Mucosa of stomach (tissue), 1 donor: ENCODE results near the gene KCNMA1.

ENCODE experiments used
- H3K27me3 ChIP-seq: one replicate; pipeline ENCODE4 v1.7.0; 2013; ENCODE audit warnings: mild to moderate bottlenecking, low read length; ENCODE audit not compliant: control insufficient read depth, insufficient read depth
- H3K36me3 ChIP-seq: one replicate; pipeline ENCODE4 v1.7.0; 2013; ENCODE audit warnings: low read length; ENCODE audit not compliant: control insufficient read depth, insufficient read depth
- H3K4me1 ChIP-seq: one replicate; pipeline ENCODE4 v1.7.0; 2013; ENCODE audit warnings: mild to moderate bottlenecking, low read length; ENCODE audit not compliant: control insufficient read depth, insufficient read depth
- H3K4me3 ChIP-seq: one replicate; pipeline ENCODE4 v1.7.0; 2013; ENCODE audit warnings: low read length
- H3K9ac ChIP-seq: one replicate; pipeline ENCODE4 v1.7.0; 2013; ENCODE audit warnings: mild to moderate bottlenecking, low read length, moderate library complexity
- H3K9me3 ChIP-seq: one replicate; pipeline ENCODE4 v1.7.0; 2013; ENCODE audit warnings: mild to moderate bottlenecking, low read length, moderate library complexity; ENCODE audit not compliant: control insufficient read depth
- donor health status: Pancreatic carcinoma.

Gene KCNMA1

DNA sequence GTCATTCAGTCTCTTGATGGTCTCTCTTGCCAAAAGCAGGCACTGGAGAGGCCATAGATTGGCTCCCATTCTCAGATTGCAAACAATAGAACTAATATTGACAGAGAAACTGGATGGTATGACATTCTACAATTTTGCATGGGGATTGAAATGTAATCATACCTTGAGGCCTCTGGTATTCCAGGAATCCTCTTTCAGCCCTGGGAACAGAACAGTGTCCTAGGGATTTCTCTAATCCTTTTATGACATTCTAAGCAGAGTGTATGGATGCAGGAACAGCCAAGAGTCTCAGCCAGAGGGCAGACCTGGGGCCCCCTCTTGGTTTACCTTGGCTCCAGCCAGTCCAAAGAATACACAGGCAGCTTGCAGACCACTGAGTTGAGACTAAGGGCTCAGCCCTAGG, 206.4 kb downstream of the KCNMA1 start:
- H3K4me1 ChIP-seq, result no peaks in the 10 kb centered on the region

DNA sequence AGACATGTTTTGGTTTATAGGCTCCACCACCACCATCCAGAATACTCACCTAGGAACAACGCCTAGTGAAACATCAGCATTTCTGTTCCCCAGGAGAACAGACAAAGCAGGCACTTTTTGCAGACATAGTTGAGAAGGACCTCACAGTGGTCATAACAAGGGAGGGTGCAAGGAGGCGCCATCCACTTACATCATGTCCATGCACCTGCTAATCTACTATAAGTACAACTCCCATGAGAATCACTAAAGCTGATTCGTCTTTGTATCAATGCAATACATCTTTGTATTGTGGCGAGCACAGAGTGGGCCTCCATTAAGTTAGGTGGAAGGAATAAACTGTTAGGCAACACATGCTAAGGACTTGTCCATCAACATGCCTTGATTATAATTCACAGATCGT, 207.1 kb downstream of the KCNMA1 start:
- H3K36me3 ChIP-seq, result no peaks in the 10 kb centered on the region
- H3K4me3 ChIP-seq, result no peak overlapping the region
- no peaks in the 10 kb centered on the region for H3K27me3 ChIP-seq
- no peaks in the 10 kb centered on the region for H3K9me3 ChIP-seq
- no peak overlapping the region for H3K9ac ChIP-seq
- H3K4me1 ChIP-seq, result no peaks in the 10 kb centered on the region

More for the DNA sequence above, 206.4 kb downstream of the KCNMA1 start:
- no peaks in the 10 kb centered on the region for H3K9me3 ChIP-seq
- H3K27me3 ChIP-seq, result no peaks in the 10 kb centered on the region
- H3K4me3 ChIP-seq, result no peak overlapping the region
- H3K9ac ChIP-seq, result no peak overlapping the region
- no peaks in the 10 kb centered on the region for H3K36me3 ChIP-seq

- Histone ChIP-seq H3K4me3 (no peak overlapping the region), H3K27me3 (no peaks in the 10 kb centered on the region)
Measured at GRCh38 chr10:77428691-77429395, 208.8 kb downstream of the KCNMA1 start.

GRCh38 chr10:77424257-77424656, 213.4 kb downstream of the KCNMA1 start:
- Histone ChIP-seq H3K4me3 (no peak overlapping the region), H3K9me3 (no peaks in the 10 kb centered on the region), H3K4me1 (no peaks in the 10 kb centered on the region), H3K27me3 (no peaks in the 10 kb centered on the region), H3K36me3 (no peaks in the 10 kb centered on the region), H3K9ac (no peak overlapping the region)

More at GRCh38 chr10:77428691-77429395, 208.8 kb downstream of the KCNMA1 start:
- no peaks in the 10 kb centered on the region for H3K36me3 ChIP-seq
- no peaks in the 10 kb centered on the region for H3K9me3 ChIP-seq
- H3K9ac ChIP-seq, result no peak overlapping the region
- no peaks in the 10 kb centered on the region for H3K4me1 ChIP-seq

- Histone ChIP-seq H3K4me3 (no peak overlapping the region), H3K9ac (no peak overlapping the region), H3K36me3 (no peaks in the 10 kb centered on the region), H3K4me1 (no peaks in the 10 kb centered on the region), H3K9me3 (no peaks in the 10 kb centered on the region), H3K27me3 (no peaks in the 10 kb centered on the region)
Measured at GRCh38 chr10:77422491-77423338, 214.9 kb downstream of the KCNMA1 start.

DNA sequence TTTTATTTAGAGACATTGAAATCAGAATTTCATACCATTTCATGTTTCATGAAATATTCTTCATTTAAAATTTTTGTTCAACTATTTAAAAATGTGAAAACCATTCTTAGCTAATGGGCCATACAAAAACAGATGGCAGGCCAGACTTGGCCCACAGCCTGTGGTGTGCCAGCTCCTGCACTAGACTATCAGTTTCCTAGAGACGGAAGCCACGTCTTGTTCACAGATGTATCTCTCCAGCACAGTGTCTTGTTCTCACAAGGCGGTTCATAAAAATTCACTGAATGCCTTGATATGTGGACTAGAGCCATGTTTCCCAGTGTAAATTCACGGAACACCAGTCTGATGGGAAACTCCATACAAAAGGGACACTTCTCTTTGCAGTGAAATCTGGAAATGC, 216.0 kb downstream of the KCNMA1 start:
- Histone ChIP-seq H3K36me3 (no peaks in the 10 kb centered on the region), H3K4me1 (no peaks in the 10 kb centered on the region), H3K4me3 (no peak overlapping the region)

DNA sequence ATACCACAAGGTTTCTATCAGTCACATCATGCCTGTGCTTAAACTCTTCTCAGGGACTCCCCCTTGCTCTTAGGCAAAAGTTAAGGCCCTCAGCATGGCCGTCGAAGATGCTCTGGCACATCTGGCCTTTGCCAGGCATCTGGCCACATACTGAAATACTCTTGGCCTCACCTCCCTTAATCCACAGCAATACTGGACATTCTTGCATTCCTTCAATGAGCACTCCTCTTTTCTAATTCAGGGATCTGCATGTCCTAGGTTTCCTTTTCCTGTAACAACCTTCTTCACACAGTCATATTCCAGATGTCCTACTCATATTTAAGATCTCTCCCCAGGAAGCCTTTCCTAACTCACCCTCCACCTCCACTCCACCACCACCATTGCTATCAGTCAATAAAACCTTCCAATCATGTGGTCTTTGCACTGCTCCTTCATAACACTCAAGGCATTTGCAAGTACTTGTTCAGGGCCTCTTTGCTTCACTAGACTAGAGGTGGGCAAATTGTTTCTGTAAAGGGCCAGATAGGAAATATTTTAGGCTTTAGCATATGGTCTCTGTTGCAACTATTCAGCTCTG, 216.6 kb downstream of the KCNMA1 start:
- Histone ChIP-seq H3K9ac (no peak overlapping the region), H3K27me3 (no peaks in the 10 kb centered on the region), H3K4me1 (no peaks in the 10 kb centered on the region), H3K36me3 (no peaks in the 10 kb centered on the region), H3K4me3 (no peak overlapping the region), H3K9me3 (no peaks in the 10 kb centered on the region)

More for the DNA sequence above, 216.0 kb downstream of the KCNMA1 start:
- Histone ChIP-seq H3K9ac (no peak overlapping the region), H3K9me3 (no peaks in the 10 kb centered on the region), H3K27me3 (no peaks in the 10 kb centered on the region)

GRCh38 chr10:77419979-77420378, 217.6 kb downstream of the KCNMA1 start:
- Histone ChIP-seq H3K4me3 (no peak overlapping the region), H3K9me3 (no peaks in the 10 kb centered on the region), H3K36me3 (no peaks in the 10 kb centered on the region), H3K4me1 (no peaks in the 10 kb centered on the region), H3K27me3 (no peaks in the 10 kb centered on the region), H3K9ac (no peak overlapping the region)

DNA sequence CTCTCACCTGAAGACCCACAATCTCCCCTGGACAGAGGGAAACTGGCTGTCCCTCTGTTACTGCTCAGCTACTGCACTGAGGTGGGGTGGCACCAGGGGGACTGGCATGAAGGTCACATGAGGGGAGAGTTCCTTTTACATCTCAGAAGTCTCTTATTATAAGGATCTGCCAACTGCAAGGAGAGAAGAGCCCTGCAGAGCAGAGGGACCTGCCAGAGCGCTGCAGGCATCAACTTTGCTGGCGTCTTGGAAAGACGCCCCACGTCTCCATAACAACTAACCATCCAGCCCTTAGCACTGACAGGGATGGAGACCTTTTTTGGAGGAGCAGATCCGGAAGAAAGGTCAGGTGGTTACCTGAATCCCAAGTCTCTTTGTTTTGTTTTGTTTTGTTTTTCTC, 218.6 kb downstream of the KCNMA1 start:
- no peaks in the 10 kb centered on the region for H3K36me3 ChIP-seq
- H3K4me1 ChIP-seq, result peaks cover under 1% of the 10 kb centered on the region
- H3K4me3 ChIP-seq, result no peak overlapping the region
- H3K27me3 ChIP-seq, result no peaks in the 10 kb centered on the region
- no peaks in the 10 kb centered on the region for H3K9me3 ChIP-seq
- H3K9ac ChIP-seq, result no peak overlapping the region

GRCh38 chr10:77417806-77418640, 219.6 kb downstream of the KCNMA1 start:
- Histone ChIP-seq H3K4me1 (peaks cover 4% of the 10 kb centered on the region), H3K4me3 (no peak overlapping the region), H3K9ac (no peak overlapping the region), H3K36me3 (no peaks in the 10 kb centered on the region), H3K27me3 (no peaks in the 10 kb centered on the region), H3K9me3 (no peaks in the 10 kb centered on the region)

DNA sequence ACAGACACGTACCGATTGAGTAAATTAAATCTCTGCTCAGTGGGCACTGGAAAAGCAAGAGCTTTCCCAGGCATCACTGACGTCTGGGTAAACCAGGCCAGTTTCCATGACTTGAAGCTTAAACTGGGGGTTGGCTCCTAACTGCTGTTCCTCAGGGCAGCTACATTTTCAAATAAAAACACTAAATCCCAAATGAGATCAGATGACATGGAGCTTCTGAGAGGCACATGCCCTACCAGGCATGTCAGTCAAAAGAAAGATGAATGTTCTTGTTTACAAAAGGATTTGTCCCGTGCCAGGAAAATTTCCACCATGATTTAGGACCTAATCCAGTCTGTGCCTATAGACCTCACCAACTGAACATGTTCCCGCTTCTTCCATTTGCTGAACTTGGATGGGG, 220.2 kb downstream of the KCNMA1 start:
- Histone ChIP-seq H3K9ac (no peak overlapping the region), H3K4me3 (no peak overlapping the region), H3K36me3 (no peaks in the 10 kb centered on the region), H3K27me3 (no peaks in the 10 kb centered on the region), H3K9me3 (no peaks in the 10 kb centered on the region), H3K4me1 (peaks cover 4% of the 10 kb centered on the region)
